ENCODE data around the gene VEGFA.

Gene VEGFA

GRCh38 chr6:43796903-43797890 lies 27.2 kb downstream of the VEGFA start:
- Histone ChIP-seq H3K27me3 (ENCODE audit: control insufficient read depth, insufficient read depth, low read length) (no peaks in the 10 kb centered on the region), H3K4me1 (ENCODE audit: control insufficient read depth, low read depth, low read length) (no peaks in the 10 kb centered on the region), H3K36me3 (ENCODE audit: control insufficient read depth, low read depth, low read length) (no peaks in the 10 kb centered on the region), H3K4me3 (ENCODE audit: low read length) (no peak overlapping the region), H3K27ac (ENCODE audit: low read length) (no peak overlapping the region), H3K9me3 (ENCODE audit: control insufficient read depth, low read depth, low read length) (no peaks in the 10 kb centered on the region), H3K9ac (ENCODE audit: low read length) (no peak overlapping the region)

GRCh38 chr6:43797919-43798318 lies 27.9 kb downstream of the VEGFA start:
- Histone ChIP-seq H3K27me3 (ENCODE audit: control insufficient read depth, insufficient read depth, low read length) (no peaks in the 10 kb centered on the region), H3K4me3 (ENCODE audit: low read length) (no peak overlapping the region), H3K9ac (ENCODE audit: low read length) (no peak overlapping the region), H3K9me3 (ENCODE audit: control insufficient read depth, low read depth, low read length) (no peaks in the 10 kb centered on the region), H3K36me3 (ENCODE audit: control insufficient read depth, low read depth, low read length) (no peaks in the 10 kb centered on the region), H3K27ac (ENCODE audit: low read length) (no peak overlapping the region), H3K4me1 (ENCODE audit: control insufficient read depth, low read depth, low read length) (no peaks in the 10 kb centered on the region)

- no peaks in the 10 kb centered on the region for H3K36me3 ChIP-seq (ENCODE audit: control insufficient read depth, low read depth, low read length)
- no peaks in the 10 kb centered on the region for H3K4me1 ChIP-seq (ENCODE audit: control insufficient read depth, low read depth, low read length)
- no peaks in the 10 kb centered on the region for H3K27me3 ChIP-seq (ENCODE audit: control insufficient read depth, insufficient read depth, low read length)
- no peak overlapping the region for H3K9ac ChIP-seq (ENCODE audit: low read length)
- H3K4me3 ChIP-seq (ENCODE audit: low read length) = no peak overlapping the region
- H3K9me3 ChIP-seq (ENCODE audit: control insufficient read depth, low read depth, low read length) = no peaks in the 10 kb centered on the region
- no peak overlapping the region for H3K27ac ChIP-seq (ENCODE audit: low read length)
These were observed 28.9 kb downstream of the VEGFA start for GRCh38 chr6:43798688-43799444.

GRCh38 chr6:43799551-43800297 lies 29.7 kb downstream of the VEGFA start:
- Histone ChIP-seq H3K9ac (ENCODE audit: low read length) (no peak overlapping the region), H3K27ac (ENCODE audit: low read length) (no peak overlapping the region), H3K4me3 (ENCODE audit: low read length) (no peak overlapping the region), H3K9me3 (ENCODE audit: control insufficient read depth, low read depth, low read length) (no peaks in the 10 kb centered on the region), H3K4me1 (ENCODE audit: control insufficient read depth, low read depth, low read length) (no peaks in the 10 kb centered on the region), H3K36me3 (ENCODE audit: control insufficient read depth, low read depth, low read length) (no peaks in the 10 kb centered on the region), H3K27me3 (ENCODE audit: control insufficient read depth, insufficient read depth, low read length) (no peaks in the 10 kb centered on the region)

GRCh38 chr6:43800298-43800623 lies 30.2 kb downstream of the VEGFA start:
- Histone ChIP-seq H3K9ac (ENCODE audit: low read length) (no peak overlapping the region), H3K27me3 (ENCODE audit: control insufficient read depth, insufficient read depth, low read length) (no peaks in the 10 kb centered on the region), H3K27ac (ENCODE audit: low read length) (no peak overlapping the region), H3K9me3 (ENCODE audit: control insufficient read depth, low read depth, low read length) (no peaks in the 10 kb centered on the region), H3K4me1 (ENCODE audit: control insufficient read depth, low read depth, low read length) (no peaks in the 10 kb centered on the region), H3K4me3 (ENCODE audit: low read length) (no peak overlapping the region), H3K36me3 (ENCODE audit: control insufficient read depth, low read depth, low read length) (no peaks in the 10 kb centered on the region)

- no peak overlapping the region for H3K27ac ChIP-seq (ENCODE audit: low read length)
- H3K9ac ChIP-seq (ENCODE audit: low read length) = no peak overlapping the region
- no peaks in the 10 kb centered on the region for H3K36me3 ChIP-seq (ENCODE audit: control insufficient read depth, low read depth, low read length)
- H3K4me3 ChIP-seq (ENCODE audit: low read length) = no peak overlapping the region
- no peaks in the 10 kb centered on the region for H3K4me1 ChIP-seq (ENCODE audit: control insufficient read depth, low read depth, low read length)
- no peaks in the 10 kb centered on the region for H3K9me3 ChIP-seq (ENCODE audit: control insufficient read depth, low read depth, low read length)
- H3K27me3 ChIP-seq (ENCODE audit: control insufficient read depth, insufficient read depth, low read length) = no peaks in the 10 kb centered on the region
These were observed 30.9 kb downstream of the VEGFA start for GRCh38 chr6:43800746-43801494.

- Histone ChIP-seq H3K4me3 (ENCODE audit: low read length) (no peak overlapping the region), H3K36me3 (ENCODE audit: control insufficient read depth, low read depth, low read length) (no peaks in the 10 kb centered on the region), H3K9me3 (ENCODE audit: control insufficient read depth, low read depth, low read length) (no peaks in the 10 kb centered on the region), H3K4me1 (ENCODE audit: control insufficient read depth, low read depth, low read length) (no peaks in the 10 kb centered on the region), H3K27ac (ENCODE audit: low read length) (no peak overlapping the region), H3K27me3 (ENCODE audit: control insufficient read depth, insufficient read depth, low read length) (no peaks in the 10 kb centered on the region), H3K9ac (ENCODE audit: low read length) (no peak overlapping the region)
These were observed 31.6 kb downstream of the VEGFA start for GRCh38 chr6:43801495-43802181.

- H3K9me3 ChIP-seq (ENCODE audit: control insufficient read depth, low read depth, low read length) = no peaks in the 10 kb centered on the region
- no peaks in the 10 kb centered on the region for H3K27me3 ChIP-seq (ENCODE audit: control insufficient read depth, insufficient read depth, low read length)
- H3K4me1 ChIP-seq (ENCODE audit: control insufficient read depth, low read depth, low read length) = no peaks in the 10 kb centered on the region
- no peak overlapping the region for H3K27ac ChIP-seq (ENCODE audit: low read length)
- H3K9ac ChIP-seq (ENCODE audit: low read length) = no peak overlapping the region
- H3K4me3 ChIP-seq (ENCODE audit: low read length) = no peak overlapping the region
- no peaks in the 10 kb centered on the region for H3K36me3 ChIP-seq (ENCODE audit: control insufficient read depth, low read depth, low read length)
These were observed 33.2 kb downstream of the VEGFA start for GRCh38 chr6:43803055-43803782.

GRCh38 chr6:43803783-43804549 lies 34.0 kb downstream of the VEGFA start:
- H3K27me3 ChIP-seq (ENCODE audit: control insufficient read depth, insufficient read depth, low read length) = no peaks in the 10 kb centered on the region
- no peak overlapping the region for H3K9ac ChIP-seq (ENCODE audit: low read length)
- no peaks in the 10 kb centered on the region for H3K9me3 ChIP-seq (ENCODE audit: control insufficient read depth, low read depth, low read length)
- H3K4me3 ChIP-seq (ENCODE audit: low read length) = no peak overlapping the region
- H3K4me1 ChIP-seq (ENCODE audit: control insufficient read depth, low read depth, low read length) = no peaks in the 10 kb centered on the region
- H3K27ac ChIP-seq (ENCODE audit: low read length) = no peak overlapping the region
- H3K36me3 ChIP-seq (ENCODE audit: control insufficient read depth, low read depth, low read length) = no peaks in the 10 kb centered on the region
